HUES64 (cell line): Measurements from ENCODE around the gene UBD.

ENCODE experiments used
- H3K27ac ChIP-seq: 2 replicates; pipeline ENCODE4 v1.7.0; 2013; ENCODE audit warnings: low read depth, low read length, inconsistent platforms
- H3K27me3 ChIP-seq: 2 replicates; pipeline ENCODE4 v1.6.1; 2013; ENCODE audit warnings: mild to moderate bottlenecking, low read length; ENCODE audit not compliant: insufficient read depth
- H3K36me3 ChIP-seq: 2 replicates; pipeline ENCODE4 v1.6.1; 2013; ENCODE audit warnings: mild to moderate bottlenecking, low read length; ENCODE audit not compliant: insufficient read depth
- H3K4me1 ChIP-seq: 2 replicates; pipeline ENCODE4 v1.6.1; 2013; ENCODE audit warnings: mild to moderate bottlenecking, low read length, moderate library complexity; ENCODE audit not compliant: insufficient read depth
- H3K4me3 ChIP-seq: 2 replicates; pipeline ENCODE4 v1.5.1; 2013; ENCODE audit warnings: mild to moderate bottlenecking, low read length, moderate library complexity
- H3K9ac ChIP-seq: 2 replicates; pipeline ENCODE4 v1.6.1; 2013; ENCODE audit warnings: mild to moderate bottlenecking, low read depth, low read length
- H3K9me3 ChIP-seq: 2 replicates; pipeline ENCODE4 v1.6.1; 2013; ENCODE audit warnings: low read depth, low read length; ENCODE audit not compliant: insufficient read depth
- WGBS: fragments of 150-250, 120-280 bp; methylation state at CpG from one replicate; pipeline ENCODE4 v1.1.7; 2013; ENCODE audit warnings: missing lambda C conversion rate; 5-methylcytosine and 5-hydroxymethylcytosine counted together

UBD gene

GRCh38 chr6:29590218-29590808 lies 30.8 kb upstream of the UBD start:
- H3K9ac ChIP-seq, result no peak overlapping the region
- WGBS, result 96% methylated on average over 4 of the region's 4 CpGs
- H3K27me3 ChIP-seq, result no peaks in the 10 kb centered on the region
- H3K36me3 ChIP-seq, result no peaks in the 10 kb centered on the region
- no peak overlapping the region for H3K4me3 ChIP-seq
- H3K9me3 ChIP-seq, result no peaks in the 10 kb centered on the region
- H3K27ac ChIP-seq, result no peak overlapping the region
- peaks cover 4% of the 10 kb centered on the region for H3K4me1 ChIP-seq

- Histone ChIP-seq H3K9ac (no peak overlapping the region), H3K9me3 (no peaks in the 10 kb centered on the region), H3K36me3 (no peaks in the 10 kb centered on the region), H3K4me1 (no peaks in the 10 kb centered on the region; the same call in 1 of the 2 replicates), H3K4me3 (no peak overlapping the region), H3K27ac (no peak overlapping the region), H3K27me3 (no peaks in the 10 kb centered on the region)
- WGBS, result 52% methylated on average over 3 of the region's 3 CpGs
These were observed 30.0 kb upstream of the UBD start for GRCh38 chr6:29589423-29590048.

GRCh38 chr6:29584821-29585220 lies 25.3 kb upstream of the UBD start, which contains the start of gene OR2H2:
OR2H2 (plus strand) TSS chr6:29585121; CDS start chr6:29587945, 2,824 bp downstream.
- Histone ChIP-seq H3K27me3 (no peaks in the 10 kb centered on the region), H3K27ac (no peak within 1 kb of the TSS), H3K4me1 (no peaks in the 10 kb centered on the region), H3K9ac (no peak within 1 kb of the TSS), H3K36me3 (no peaks in the 10 kb centered on the region), H3K9me3 (no peaks in the 10 kb centered on the region), H3K4me3 (no peak within 1 kb of the TSS)

GRCh38 chr6:29577544-29577943 lies 18.0 kb upstream of the UBD start:
- H3K9me3 ChIP-seq, result no peaks in the 10 kb centered on the region
- no peak overlapping the region for H3K9ac ChIP-seq
- no peaks in the 10 kb centered on the region for H3K36me3 ChIP-seq
- WGBS, result 88% methylated on average over 7 of the region's 7 CpGs
- no peak overlapping the region for H3K27ac ChIP-seq
- no peaks in the 10 kb centered on the region for H3K27me3 ChIP-seq
- H3K4me1 ChIP-seq, result peaks cover 8% of the 10 kb centered on the region; the same call in 1 of the 2 replicates
- H3K4me3 ChIP-seq, result no peak overlapping the region

GRCh38 chr6:29576056-29576455 lies 16.5 kb upstream of the UBD start:
- Histone ChIP-seq H3K4me1 (peaks cover 8% of the 10 kb centered on the region; the same call in 1 of the 2 replicates), H3K27me3 (no peaks in the 10 kb centered on the region), H3K36me3 (no peaks in the 10 kb centered on the region), H3K27ac (no peak overlapping the region), H3K4me3 (no peak overlapping the region), H3K9me3 (no peaks in the 10 kb centered on the region), H3K9ac (no peak overlapping the region)

- no peaks in the 10 kb centered on the region for H3K27me3 ChIP-seq
- no peak overlapping the region for H3K27ac ChIP-seq
- H3K36me3 ChIP-seq, result no peaks in the 10 kb centered on the region
- WGBS, result 90% methylated on average over 5 of the region's 5 CpGs
- no peak overlapping the region for H3K4me3 ChIP-seq
- H3K9me3 ChIP-seq, result no peaks in the 10 kb centered on the region
- no peaks in the 10 kb centered on the region for H3K4me1 ChIP-seq
- no peak overlapping the region for H3K9ac ChIP-seq
These were observed 8.5 kb upstream of the UBD start for GRCh38 chr6:29567991-29568390.

- H3K4me3 ChIP-seq, result no peak overlapping the region
- H3K27ac ChIP-seq, result no peak overlapping the region
- no peaks in the 10 kb centered on the region for H3K4me1 ChIP-seq
- no peaks in the 10 kb centered on the region for H3K27me3 ChIP-seq
- H3K9ac ChIP-seq, result no peak overlapping the region
- H3K36me3 ChIP-seq, result no peaks in the 10 kb centered on the region
- no peaks in the 10 kb centered on the region for H3K9me3 ChIP-seq
- WGBS, result 80% methylated on average over 1 of the region's 2 CpGs
These were observed 8.0 kb upstream of the UBD start for GRCh38 chr6:29567541-29567940.

GRCh38 chr6:29566856-29567255 lies 7.3 kb upstream of the UBD start:
- Histone ChIP-seq H3K4me3 (no peak overlapping the region), H3K4me1 (no peaks in the 10 kb centered on the region), H3K36me3 (no peaks in the 10 kb centered on the region), H3K9me3 (no peaks in the 10 kb centered on the region), H3K27ac (no peak overlapping the region), H3K9ac (no peak overlapping the region), H3K27me3 (no peaks in the 10 kb centered on the region)
- whole genome bisulfite sequencing, result 99% methylated on average over 4 of the region's 5 CpGs

GRCh38 chr6:29564875-29565274 lies 5.3 kb upstream of the UBD start:
- Histone ChIP-seq H3K27me3 (peaks cover 3% of the 10 kb centered on the region; the same call in 1 of the 2 replicates), H3K36me3 (no peaks in the 10 kb centered on the region), H3K4me1 (no peaks in the 10 kb centered on the region), H3K4me3 (no peak overlapping the region), H3K9ac (no peak overlapping the region), H3K9me3 (no peaks in the 10 kb centered on the region), H3K27ac (no peak overlapping the region)

- Histone ChIP-seq H3K36me3 (no peaks in the 10 kb centered on the region), H3K4me1 (no peaks in the 10 kb centered on the region; the same call in 1 of the 2 replicates), H3K27ac (no peak overlapping the region), H3K27me3 (peaks cover 13% of the 10 kb centered on the region), H3K9me3 (no peaks in the 10 kb centered on the region), H3K9ac (no peak overlapping the region), H3K4me3 (no peak overlapping the region)
- 93% methylated on average over 3 of the region's 3 CpGs for WGBS
These were observed 4.0 kb upstream of the UBD start for GRCh38 chr6:29563435-29563965.

- Histone ChIP-seq H3K27ac (no peak overlapping the region), H3K4me3 (no peak overlapping the region), H3K36me3 (no peaks in the 10 kb centered on the region), H3K27me3 (peaks cover 21% of the 10 kb centered on the region), H3K4me1 (peaks cover 11% of the 10 kb centered on the region), H3K9me3 (no peaks in the 10 kb centered on the region), H3K9ac (no peak overlapping the region)
- 100% methylated on average over 1 of the region's 1 CpG for WGBS
These were observed 2.2 kb upstream of the UBD start for GRCh38 chr6:29561606-29562181.
